ENCODE measurements around the gene EIF4G1.
"Not testable (repeated sequence)": the region's sequence is repeated elsewhere in the genome, so short reads cannot be mapped to it uniquely, and the experiment has no call there.

EIF4G1 gene, protein sequence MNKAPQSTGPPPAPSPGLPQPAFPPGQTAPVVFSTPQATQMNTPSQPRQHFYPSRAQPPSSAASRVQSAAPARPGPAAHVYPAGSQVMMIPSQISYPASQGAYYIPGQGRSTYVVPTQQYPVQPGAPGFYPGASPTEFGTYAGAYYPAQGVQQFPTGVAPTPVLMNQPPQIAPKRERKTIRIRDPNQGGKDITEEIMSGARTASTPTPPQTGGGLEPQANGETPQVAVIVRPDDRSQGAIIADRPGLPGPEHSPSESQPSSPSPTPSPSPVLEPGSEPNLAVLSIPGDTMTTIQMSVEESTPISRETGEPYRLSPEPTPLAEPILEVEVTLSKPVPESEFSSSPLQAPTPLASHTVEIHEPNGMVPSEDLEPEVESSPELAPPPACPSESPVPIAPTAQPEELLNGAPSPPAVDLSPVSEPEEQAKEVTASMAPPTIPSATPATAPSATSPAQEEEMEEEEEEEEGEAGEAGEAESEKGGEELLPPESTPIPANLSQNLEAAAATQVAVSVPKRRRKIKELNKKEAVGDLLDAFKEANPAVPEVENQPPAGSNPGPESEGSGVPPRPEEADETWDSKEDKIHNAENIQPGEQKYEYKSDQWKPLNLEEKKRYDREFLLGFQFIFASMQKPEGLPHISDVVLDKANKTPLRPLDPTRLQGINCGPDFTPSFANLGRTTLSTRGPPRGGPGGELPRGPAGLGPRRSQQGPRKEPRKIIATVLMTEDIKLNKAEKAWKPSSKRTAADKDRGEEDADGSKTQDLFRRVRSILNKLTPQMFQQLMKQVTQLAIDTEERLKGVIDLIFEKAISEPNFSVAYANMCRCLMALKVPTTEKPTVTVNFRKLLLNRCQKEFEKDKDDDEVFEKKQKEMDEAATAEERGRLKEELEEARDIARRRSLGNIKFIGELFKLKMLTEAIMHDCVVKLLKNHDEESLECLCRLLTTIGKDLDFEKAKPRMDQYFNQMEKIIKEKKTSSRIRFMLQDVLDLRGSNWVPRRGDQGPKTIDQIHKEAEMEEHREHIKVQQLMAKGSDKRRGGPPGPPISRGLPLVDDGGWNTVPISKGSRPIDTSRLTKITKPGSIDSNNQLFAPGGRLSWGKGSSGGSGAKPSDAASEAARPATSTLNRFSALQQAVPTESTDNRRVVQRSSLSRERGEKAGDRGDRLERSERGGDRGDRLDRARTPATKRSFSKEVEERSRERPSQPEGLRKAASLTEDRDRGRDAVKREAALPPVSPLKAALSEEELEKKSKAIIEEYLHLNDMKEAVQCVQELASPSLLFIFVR (N-terminal part only)

DNA sequence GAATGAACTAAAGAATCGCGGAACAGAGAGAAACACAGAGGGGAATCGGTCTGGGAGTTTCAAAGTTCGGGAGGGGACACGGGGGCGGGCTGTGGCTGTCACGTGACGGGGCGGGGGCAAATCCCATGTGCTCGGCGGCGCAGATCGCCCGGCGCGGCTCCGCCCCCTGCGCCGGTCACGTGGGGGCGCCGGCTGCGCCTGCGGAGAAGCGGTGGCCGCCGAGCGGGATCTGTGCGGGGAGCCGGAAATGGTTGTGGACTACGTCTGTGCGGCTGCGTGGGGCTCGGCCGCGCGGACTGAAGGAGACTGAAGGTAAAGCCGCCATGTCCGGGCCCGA is at the start of gene EIF4G1:
Gene EIF4G1 (plus strand): TSS at position 244 of the 337 bp plus-strand sequence. CDS start 1,191 bp downstream, outside the sequence.
- DNase-seq = peak; percentile 97

DNA sequence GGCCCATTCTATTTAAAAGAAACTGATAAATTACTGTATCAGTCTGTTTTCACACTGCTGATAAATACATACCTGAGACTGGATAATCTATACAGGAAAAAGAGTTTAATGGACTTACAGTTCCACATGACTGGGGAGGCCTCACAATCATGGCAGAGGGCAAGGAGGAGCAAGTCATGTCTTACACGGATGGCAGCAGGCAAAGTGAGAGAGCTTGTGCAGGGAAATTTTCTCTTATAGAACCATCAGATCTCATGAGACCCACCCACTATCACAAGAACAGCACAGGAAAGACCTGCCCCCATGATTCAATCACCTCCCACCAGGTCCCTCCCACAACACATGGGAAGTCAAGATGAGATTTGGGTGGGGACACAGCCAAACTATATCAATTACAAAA is 47.2 kb upstream of the EIF4G1 start:
- DNase-seq = not testable (repeated sequence)

DNA sequence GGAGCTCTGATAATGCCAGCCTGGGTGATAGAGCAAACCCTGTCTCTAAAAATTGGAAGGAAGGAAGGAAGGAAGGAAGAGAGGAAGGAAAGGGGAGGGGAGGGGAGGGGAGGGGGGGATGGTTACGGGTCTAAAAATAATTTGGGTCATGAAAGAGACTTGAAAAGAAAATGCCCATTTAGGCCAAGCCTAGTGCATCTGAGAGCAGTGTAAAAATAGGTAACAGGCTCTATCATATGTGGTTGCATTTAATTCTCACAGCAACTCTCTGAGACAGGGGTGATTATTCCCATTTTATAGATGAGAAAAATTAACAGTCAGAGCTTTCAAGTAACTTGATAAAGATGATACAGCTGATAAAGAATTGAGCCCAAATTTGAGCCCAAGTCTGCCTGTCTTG is 42.1 kb upstream of the EIF4G1 start:
- no peak for DNase-seq

DNA sequence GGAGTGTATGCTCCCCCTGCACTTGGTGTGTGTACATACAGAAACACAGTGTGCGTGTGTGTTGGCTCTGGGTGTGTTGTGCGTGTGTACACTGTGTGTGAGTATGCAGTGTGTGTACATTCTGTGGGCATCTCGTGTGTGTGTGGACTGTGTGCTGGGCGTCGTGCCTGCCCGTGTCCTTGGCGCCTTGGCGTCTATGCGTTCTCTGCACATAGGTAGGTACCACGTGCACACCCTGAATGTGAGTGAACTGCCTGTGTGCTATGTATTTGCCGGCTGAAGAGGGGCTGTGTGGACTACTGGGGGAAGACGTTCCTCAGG is 39.1 kb upstream of the EIF4G1 start:
- no peak for DNase-seq

DNA sequence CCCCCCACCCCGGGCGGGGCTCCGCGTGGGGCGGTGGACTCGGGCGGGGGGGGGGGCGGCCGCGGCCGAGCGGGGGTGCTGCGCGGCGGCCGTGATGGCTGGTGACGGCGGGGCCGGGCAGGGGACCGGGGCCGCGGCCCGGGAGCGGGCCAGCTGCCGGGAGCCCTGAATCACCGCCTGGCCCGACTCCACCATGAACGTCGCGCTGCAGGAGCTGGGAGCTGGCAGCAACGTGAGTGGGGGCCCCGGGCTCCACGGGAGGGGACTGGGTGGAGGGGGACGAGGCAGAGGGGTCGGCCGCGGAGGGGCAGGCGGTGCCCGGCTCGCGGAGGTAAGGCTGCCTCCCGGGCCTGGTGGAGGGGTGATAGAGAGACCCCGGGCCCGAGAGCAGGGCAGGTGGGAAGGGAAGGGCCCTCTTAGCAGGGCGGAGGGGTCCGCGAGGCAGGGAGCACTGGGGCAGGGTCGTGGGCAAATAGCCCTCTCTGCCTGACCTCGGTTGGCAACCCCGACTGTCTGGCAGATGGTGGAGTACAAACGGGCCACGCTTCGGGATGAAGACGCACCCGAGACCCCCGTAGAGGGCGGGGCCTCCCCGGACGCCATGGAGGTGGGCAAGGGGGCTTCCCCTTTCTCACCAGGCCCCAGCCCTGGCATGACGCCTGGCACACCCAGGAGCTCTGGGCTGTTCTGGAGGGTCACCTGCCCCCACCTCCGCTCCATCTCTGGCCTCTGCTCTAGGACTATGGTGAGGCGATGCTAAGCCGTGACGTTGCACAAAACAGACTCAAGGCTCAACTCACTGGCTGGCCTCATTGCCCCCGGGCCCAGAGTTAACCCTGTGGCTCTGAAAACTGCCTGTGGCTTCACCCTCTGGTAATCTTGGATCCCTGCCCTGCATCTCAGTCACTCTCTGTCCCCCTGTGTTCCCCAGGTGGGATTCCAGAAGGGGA is 38.2 kb upstream of the EIF4G1 start, which contains the start of gene ECE2:
Gene ECE2 (plus strand): TSS at position 62 of the 950 bp plus-strand sequence. CDS start 132 bp downstream, at position 194.
- no peak for DNase-seq

DNA sequence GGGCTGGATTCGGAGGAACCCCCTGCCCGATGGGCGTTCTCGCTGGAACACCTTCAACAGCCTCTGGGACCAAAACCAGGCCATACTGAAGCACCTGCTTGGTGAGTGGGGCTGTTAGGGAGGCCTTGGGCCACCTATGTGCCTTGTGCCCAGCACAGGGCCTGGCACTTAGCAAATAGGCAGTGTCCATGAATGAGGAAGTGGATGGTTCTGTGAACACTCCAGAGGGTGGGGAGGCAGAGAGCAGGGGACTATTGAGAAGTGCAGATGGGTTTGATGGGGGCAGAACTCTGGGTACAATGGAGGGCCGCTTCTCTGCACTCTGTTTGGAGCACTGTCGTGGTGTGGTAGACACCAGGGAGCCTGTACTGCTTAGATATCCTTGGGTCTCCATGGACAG is 37.0 kb upstream of the EIF4G1 start:
- no peak for DNase-seq

DNA sequence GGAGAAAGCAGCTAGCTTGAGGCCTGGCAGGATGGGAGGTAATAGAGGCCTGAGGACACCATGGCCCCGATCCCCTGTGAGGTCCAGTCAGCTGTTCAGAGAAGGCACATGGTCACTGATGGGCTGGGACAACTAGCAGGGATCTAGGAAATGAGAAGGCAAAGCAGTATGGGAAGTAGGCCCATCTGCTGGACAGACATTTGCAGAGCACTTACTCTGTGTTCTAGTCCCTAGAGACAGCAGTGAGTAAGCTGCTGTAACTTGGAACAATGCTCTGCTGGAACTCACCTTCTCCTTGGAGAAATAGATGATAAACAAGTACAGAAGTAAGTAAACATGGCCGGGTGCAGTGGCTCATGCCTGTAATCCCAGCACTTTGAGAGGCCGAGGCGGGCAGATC is 31.5 kb upstream of the EIF4G1 start:
- no peak for DNase-seq

DNA sequence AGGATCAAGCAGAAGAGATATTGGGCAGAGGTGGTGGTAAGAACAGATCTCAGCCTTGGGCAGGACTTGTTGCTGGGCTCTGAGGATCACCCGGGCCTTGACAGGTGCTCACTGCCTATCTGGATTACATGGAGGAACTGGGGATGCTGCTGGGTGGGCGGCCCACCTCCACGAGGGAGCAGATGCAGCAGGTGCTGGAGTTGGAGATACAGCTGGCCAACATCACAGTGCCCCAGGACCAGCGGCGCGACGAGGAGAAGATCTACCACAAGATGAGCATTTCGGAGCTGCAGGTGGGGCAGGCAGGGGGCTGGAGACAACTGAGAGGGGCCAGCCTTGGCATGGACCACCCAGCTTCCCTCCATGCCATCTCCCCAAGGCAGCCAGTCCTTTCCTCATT is 30.7 kb upstream of the EIF4G1 start:
- DNase-seq = no peak

DNA sequence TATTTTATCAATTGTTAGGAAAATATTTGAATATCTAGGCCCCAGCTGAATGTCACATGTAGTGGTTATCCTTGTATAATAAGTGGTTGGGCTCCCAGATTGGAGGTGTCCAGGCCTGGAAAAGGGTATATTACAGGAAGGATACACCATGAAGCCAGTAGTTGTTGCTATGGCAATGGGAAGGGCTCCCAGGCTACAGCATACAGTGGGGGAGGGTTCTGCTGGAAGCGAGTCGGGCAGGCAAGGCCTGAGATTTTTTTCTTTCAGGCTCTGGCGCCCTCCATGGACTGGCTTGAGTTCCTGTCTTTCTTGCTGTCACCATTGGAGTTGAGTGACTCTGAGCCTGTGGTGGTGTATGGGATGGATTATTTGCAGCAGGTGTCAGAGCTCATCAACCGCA is 29.7 kb upstream of the EIF4G1 start:
- peak; percentile 73 for DNase-seq

DNA sequence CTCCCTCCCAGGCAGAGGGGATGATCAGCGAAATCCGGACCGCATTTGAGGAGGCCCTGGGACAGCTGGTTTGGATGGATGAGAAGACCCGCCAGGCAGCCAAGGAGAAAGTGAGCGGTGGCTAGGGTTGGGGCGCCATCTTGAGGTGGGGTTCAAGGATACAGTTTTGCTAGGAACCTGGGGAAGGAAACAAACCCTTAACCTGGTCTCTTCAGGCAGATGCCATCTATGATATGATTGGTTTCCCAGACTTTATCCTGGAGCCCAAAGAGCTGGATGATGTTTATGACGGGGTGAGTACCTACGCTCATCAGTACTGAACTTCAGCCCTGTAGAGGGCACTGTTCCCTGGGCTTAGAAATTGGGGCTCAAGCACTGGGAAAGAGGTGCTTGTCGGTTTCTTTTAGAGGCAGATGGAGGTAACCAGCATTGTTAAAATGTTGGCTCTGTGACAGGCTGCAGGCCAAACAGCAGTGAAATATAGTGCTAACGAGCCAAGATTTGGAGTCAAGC is 24.9 kb upstream of the EIF4G1 start:
- DNase-seq = peak; percentile 75

DNA sequence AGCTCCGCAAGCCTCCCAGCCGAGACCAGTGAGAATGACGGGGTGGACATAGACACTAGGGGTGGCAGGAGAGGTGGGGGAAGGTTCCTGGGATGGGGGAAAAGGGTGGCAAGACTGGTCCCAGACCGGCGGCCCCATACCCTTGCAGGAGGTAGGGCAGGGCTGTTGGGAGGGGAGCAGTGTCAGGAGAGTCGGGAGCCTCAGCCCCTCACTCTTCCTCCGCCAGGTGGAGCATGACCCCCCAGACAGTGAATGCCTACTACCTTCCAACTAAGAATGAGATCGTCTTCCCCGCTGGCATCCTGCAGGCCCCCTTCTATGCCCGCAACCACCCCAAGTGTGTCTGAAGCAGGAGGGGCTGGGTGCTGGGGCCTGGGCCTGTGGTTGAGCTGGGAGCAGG is 24.1 kb upstream of the EIF4G1 start:
- DNase-seq = no peak

DNA sequence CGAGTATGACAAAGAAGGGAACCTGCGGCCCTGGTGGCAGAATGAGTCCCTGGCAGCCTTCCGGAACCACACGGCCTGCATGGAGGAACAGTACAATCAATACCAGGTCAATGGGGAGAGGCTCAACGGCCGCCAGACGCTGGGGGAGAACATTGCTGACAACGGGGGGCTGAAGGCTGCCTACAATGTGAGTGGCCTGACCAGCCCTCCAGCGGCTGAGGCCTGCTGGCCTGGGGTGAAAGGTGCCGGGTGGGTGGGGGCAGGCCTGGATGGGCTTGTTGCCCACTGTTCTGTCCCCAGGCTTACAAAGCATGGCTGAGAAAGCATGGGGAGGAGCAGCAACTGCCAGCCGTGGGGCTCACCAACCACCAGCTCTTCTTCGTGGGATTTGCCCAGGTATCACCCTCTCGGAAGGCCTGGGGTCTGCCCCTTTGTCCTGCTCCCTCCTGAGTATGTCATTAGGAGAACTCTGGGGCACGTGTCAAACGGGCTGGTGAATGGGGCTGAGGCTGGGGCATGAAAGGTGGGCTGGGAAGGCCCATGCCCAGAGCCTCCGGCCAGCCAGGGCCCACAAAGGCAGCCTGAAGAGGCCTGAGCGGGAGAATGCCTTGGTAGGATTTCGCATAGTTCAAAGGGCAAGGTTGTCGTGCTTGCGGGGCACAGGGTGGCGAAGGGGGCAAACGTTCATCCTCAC is 23.2 kb upstream of the EIF4G1 start:
- DNase-seq = no peak

DNA sequence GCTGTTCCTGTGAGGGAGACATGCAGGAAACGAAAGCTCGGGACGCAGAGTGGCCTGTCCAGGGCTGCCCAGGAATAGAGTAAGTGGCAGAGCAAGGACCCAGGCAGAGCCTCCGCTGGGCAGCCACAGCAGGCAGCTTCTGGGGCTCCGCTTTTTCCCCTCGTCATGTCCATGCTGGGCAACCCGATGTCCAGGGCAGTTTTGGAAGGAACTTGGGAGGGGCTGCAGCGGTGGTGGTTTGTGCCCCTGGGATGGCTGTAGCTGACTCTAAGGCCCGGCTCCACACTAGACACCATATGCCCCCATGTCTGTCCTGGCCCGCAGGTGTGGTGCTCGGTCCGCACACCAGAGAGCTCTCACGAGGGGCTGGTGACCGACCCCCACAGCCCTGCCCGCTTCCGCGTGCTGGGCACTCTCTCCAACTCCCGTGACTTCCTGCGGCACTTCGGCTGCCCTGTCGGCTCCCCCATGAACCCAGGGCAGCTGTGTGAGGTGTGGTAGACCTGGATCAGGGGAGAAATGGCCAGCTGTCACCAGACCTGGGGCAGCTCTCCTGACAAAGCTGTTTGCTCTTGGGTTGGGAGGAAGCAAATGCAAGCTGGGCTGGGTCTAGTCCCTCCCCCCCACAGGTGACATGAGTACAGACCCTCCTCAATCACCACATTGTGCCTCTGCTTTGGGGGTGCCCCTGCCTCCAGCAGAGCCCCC is 22.5 kb upstream of the EIF4G1 start:
- no peak for DNase-seq

DNA sequence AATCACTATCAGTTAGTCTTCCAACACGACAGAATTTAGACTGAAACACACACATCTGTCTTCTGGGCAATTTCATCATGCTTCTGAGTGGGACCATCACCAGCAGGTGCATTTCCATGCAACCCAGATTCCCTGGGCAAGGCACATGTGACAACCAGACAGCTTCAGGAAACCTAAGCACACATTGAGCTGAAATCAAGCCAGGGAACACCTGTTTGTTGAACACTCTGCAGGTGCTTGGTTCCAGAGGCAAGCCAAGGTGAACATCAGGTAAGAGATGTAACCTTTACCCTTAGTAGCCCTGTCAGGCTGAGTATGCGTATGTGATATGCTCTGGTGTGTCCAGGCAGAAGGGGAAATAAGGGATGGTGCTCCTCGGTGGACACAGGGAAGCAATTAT is 18.6 kb upstream of the EIF4G1 start:
- no peak for DNase-seq

DNA sequence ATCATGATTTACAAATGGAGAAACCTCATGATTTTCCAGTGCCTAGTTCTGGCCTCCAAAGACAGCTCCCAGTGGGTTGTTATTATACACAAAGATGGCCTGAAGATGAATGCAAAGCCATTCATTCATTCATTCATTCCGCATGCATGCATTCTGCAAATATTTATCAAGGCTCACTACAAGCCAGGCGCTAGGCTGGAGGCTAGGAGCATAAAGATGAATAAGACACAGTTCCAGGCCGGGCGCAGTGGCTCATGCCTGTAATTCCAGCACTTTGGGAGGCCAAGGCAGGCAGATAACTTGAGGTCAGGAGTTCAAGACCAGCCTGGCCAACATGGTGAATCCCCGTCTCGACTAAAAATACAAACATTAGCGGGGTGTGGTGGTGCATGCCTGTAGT is 17.8 kb upstream of the EIF4G1 start:
- DNase-seq = no peak

DNA sequence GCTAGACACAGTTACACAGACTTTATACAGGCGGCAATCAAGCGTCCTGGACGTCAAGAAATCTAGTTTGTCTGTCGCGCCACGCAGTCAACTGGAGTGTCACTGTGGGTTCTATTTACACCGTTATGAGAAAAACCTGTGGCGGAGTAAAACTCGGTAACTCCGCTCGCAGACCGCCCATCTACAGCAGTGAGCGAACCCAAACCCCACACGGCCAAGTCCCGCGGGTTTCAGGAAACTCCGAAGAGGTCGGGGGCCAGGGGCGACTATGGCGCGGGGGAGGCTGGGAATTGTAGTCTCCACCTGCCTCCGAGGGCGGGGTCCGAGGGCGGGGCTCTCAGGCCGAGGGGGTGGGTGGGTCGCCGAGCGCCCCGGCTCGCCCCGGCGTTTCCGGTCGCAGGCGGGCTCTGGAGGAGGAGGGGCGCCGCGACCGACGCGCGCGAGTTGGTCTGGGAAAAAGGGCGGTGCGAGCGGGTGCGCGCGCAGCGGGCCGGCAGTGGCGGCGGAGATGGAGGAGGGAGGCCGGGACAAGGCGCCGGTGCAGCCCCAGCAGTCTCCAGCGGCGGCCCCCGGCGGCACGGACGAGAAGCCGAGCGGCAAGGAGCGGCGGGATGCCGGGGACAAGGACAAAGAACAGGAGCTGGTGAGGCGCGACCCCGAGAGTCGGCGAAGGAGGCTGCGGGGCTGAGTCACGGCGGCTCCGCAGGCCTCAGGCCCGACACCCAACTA is 15.5 kb upstream of the EIF4G1 start, which contains the start of gene PSMD2:
Gene PSMD2 (plus strand): TSS at position 483 of the 729 bp plus-strand sequence. CDS start 26 bp downstream, at position 509.
- DNase-seq = peak; percentile 99

DNA sequence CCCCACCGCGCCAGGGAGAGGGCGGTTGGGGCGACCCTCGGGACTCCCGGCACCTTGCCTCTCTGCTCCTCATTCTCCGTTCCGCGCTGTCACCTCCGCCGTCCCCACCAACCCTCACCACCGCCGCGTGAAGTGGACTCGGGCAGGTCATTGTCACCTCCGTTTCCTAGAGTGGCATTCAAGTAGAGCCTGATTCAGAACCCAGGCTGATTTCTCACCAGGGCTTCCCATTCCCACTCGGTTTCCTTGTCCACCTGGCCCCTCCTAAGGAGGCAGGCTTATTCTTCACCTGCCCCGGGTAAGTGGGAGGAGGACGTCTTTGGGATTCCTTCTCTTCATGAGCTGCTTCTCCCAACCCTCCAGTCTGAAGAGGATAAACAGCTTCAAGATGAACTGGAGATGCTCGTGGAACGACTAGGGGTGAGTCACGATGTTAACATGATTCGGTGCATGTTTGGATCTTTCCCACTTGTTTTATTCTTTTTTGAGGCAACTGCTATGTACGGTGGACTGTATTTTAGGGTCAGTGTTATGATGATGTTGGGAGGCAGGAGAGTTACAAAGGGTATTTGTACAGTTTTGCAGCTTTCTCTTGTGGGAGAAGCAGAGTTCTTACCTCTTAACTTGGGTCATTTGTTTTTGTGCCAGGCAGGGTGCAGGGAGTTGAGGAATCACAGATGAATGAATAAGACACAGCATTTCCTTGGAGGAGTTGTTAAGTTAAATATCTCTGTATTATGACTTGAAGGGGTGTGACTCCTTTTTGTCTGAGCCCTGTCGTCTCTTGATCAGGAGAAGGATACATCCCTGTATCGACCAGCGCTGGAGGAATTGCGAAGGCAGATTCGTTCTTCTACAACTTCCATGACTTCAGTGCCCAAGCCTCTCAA is 14.7 kb upstream of the EIF4G1 start:
- no peak for DNase-seq

DNA sequence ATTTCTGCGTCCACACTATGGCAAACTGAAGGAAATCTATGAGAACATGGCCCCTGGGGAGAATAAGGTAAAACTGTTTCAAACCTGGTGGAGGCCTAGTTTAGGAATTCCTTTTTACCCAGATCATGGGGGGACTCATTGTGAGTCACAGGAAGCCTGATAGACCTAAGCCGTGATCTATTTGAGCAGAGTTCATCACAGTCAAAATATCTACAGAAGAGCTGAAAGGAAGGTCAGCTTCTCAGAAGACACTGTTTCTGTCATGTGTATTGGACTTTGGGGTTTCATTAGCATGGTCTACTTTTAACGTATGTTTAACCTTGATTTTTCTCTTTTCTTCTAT is 14.1 kb upstream of the EIF4G1 start:
- no peak for DNase-seq

DNA sequence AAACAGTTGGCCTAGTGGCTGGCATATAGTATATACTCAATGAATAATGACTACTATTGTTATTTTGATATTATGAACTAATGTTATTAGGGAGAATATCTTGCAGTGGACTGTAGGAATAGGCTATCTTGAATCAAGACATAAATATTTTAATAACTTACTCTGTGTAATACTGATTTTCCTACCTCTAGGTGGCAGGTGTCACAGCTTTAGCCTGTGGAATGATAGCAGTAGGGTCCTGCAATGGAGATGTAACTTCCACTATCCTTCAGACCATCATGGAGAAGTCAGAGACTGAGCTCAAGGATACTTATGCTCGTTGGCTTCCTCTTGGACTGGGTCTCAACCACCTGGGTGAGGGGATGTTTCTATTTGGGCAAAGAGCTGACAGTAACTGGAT is 8.8 kb upstream of the EIF4G1 start:
- no peak for DNase-seq
